ENCODE results near the gene AQP3.
"Not testable (repeated sequence)": the region's sequence is repeated elsewhere in the genome, so short reads cannot be mapped to it uniquely, and the experiment has no call there.

The AQP3 gene

DNA sequence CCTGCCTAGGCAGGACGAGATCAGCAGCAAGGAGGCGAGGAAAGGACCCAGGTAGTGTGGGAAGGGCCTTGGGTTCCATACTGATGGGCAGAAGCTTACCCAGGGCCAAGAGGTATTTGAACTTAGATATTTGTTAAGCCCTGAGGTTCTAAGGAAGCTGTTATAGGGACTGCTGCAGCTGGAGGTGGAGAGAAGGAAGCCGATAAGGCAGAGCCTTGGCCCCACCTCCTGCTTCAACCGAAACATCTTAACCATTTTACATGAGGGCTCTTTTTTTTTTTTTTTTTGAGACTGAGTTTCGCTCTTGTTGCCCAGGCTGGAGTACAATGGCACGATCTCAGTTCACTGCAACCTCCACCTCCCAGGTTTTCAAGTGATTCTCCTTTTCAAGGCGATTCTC, 8.6 kb upstream of the AQP3 start:
- H3K9me3 Mint-ChIP-seq: no peaks in the 10 kb centered on the region
- H3K36me3 Mint-ChIP-seq: peaks cover 3% of the 10 kb centered on the region
- CTCF ChIA-PET: interaction anchor here (5.3 to 15.7 kb wide), 2 partner anchors 12 to 41 kb away, joined by 23 to 255 read pairs; partner anchors contain the start of gene NOL6
- peaks cover 72% of the 10 kb centered on the region for H3K4me1 Mint-ChIP-seq
- H3K27me3 Mint-ChIP-seq: no peaks in the 10 kb centered on the region
- H3K4me3 Mint-ChIP-seq: peak overlapping the region; percentile 13
- peak; percentile 61 for DNase-seq
- peak overlapping the region; percentile 85 for H3K27ac Mint-ChIP-seq

DNA sequence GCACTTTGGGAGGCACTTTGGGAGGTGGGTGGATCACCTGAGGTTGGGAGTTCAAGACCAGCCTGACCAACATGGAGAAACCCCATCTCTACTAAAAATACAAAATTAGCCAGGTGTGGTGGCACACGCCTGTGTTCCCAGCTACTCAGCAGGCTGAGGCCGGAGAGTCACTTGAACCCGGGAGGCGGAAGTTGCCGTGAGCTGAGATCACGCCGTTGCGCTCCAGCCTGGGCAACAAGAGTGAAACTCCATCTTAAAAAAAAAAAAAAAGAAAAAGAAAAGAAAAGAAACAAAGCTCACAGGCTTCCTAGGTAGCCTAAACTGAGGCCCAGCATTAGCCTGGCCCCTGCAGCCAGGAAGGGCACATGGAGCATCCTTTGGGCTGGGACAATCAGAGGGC, 8.1 kb upstream of the AQP3 start:
- CTCF ChIA-PET: interaction anchor here (5.3 to 15.7 kb wide), 2 partner anchors 13 to 41 kb away, joined by 23 to 255 read pairs; partner anchors contain the start of gene NOL6
- not testable (repeated sequence) for H3K27me3 Mint-ChIP-seq, DNase-seq, H3K9me3 Mint-ChIP-seq, H3K36me3 Mint-ChIP-seq
- H3K4me3 Mint-ChIP-seq: peak overlapping the region; percentile 13
- H3K4me1 Mint-ChIP-seq: peaks cover 77% of the 10 kb centered on the region
- H3K27ac Mint-ChIP-seq: peak overlapping the region; percentile 85

DNA sequence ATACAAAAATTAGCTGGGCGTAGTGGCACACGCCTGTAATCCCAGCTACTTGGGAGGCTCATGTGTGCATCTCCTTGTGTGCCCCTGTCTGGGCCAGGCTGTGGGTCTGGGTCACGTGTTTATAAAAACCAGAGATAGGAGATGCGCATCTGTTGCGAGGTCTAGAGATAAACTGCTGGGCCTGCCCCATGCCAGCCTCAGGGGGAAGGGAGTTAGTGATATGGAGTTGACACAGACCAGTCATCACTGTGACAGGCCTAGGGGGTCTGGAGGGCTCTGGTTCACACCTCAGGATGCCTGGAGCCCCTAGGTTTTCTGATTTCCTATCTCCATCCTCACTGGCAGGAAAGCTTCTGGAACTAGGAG, 7.3 kb upstream of the AQP3 start:
- not testable (repeated sequence) for H3K4me3 Mint-ChIP-seq, H3K9me3 Mint-ChIP-seq, H3K27me3 Mint-ChIP-seq, H3K36me3 Mint-ChIP-seq, DNase-seq
- CTCF ChIA-PET: interaction anchor here (1.0 to 15.7 kb wide), 5 partner anchors 14 to 168 kb away, joined by 3 to 255 read pairs (median 36); partner anchors contain the start of genes AQP7 and NOL6
- Mint-ChIP-seq H3K4me1 (peaks cover 79% of the 10 kb centered on the region), H3K27ac (peak overlapping the region; percentile 90)

DNA sequence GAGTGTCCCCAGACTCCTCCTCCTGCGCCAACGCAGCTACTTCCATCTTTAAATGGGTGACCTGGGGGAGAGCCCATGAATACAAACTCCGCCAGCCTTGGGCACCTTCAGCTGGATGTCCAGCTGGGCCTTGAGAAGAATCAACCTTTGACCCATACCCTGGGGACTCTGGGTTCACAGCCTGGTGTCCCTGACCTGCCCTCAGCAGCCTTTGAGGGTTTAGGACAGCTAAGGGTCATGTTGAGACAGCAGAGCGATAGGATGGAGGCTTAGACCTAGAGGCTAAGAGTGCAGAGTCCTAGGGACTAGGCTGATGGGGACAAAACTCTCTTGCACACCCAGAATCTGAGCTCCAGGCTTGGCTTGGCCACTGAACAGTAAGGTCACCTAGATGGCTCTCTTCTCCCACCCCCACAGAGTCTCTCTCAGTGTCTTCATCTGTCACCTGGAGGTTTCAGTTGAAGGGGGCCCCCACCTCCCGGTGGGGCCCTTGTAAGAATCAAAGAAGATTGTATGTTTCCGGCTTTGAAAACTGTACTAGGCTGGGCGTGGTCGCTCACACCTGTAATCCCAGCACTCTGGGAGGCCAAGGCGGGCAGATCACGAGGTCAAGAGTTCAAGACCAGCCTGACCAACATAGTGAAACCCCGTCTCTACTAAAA, 6.7 kb upstream of the AQP3 start:
- Mint-ChIP-seq H3K27ac (peak overlapping the region; percentile 90), H3K4me1 (peaks cover 75% of the 10 kb centered on the region)

DNA sequence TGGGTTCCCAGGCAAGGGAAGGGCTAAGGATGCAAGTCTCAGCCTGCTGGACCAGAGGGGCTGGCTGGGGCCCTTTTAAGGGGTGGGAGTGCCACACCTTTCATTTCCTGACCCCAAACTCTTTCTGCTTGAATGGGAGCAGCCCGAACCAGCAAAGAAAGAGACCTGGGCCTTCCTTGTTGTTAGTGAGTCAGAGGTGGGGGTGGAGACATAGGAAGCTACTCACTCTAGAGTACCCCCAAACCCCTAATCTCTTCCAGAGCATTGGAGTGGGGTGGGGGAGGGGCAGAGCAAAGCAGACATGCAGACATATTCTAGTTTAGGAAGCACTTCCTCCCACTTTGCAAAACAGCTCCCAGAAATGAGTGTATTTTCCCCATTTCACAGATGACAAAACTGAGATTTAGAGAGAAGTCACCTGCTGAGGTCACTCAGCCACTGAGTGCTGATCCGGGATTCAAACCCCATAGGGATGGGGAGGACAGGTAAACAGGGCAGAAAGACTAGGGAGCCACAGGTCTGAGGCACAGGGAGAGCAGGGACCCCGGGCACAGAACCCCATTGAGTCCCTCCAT, 6.0 kb upstream of the AQP3 start:
- H3K9me3 Mint-ChIP-seq: no peaks in the 10 kb centered on the region
- peaks cover 5% of the 10 kb centered on the region for H3K36me3 Mint-ChIP-seq
- CTCF ChIA-PET: interaction anchor here (0.6 to 15.7 kb wide), 27 partner anchors 8 to 168 kb away, joined by 3 to 255 read pairs (median 4); partner anchors contain the start of genes AQP7, NFX1 and NOL6
- H3K27ac Mint-ChIP-seq: peak overlapping the region; percentile 90
- H3K4me3 Mint-ChIP-seq: no peak overlapping the region
- DNase-seq: peak; percentile 54
- H3K4me1 Mint-ChIP-seq: peaks cover 74% of the 10 kb centered on the region
- H3K27me3 Mint-ChIP-seq: no peaks in the 10 kb centered on the region

More for the DNA sequence above, 6.7 kb upstream of the AQP3 start:
- CTCF ChIA-PET: interaction anchor here (0.9 to 15.7 kb wide), 10 partner anchors 9 to 169 kb away, joined by 3 to 255 read pairs (median 4); partner anchors contain the start of genes AQP7, NFX1 and NOL6
- DNase-seq: peak; percentile 35
- no peaks in the 10 kb centered on the region for H3K9me3 Mint-ChIP-seq
- peaks cover 5% of the 10 kb centered on the region for H3K36me3 Mint-ChIP-seq
- H3K4me3 Mint-ChIP-seq: no peak overlapping the region
- H3K27me3 Mint-ChIP-seq: no peaks in the 10 kb centered on the region

DNA sequence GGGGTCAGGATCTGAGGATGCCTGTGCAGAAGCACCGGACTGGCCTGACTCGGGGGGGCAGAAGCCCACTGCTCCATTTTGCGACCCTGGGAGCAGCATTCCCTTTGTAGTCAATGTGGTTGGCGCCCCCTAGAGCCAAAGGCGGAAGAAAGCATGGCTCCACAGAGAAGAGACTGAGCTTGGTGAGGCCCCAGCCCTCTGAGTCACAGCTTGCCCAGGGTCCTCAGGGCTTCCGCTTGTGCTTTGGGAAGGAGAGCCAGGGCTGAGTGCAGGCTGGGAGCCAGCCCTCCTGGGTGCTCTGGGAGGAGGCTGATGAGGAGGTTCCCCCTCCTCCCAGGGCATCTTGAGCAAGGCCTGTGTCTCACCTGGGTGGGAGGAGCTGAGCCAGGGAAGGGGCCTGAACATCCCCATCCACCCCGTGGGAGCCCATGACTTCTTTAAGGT, 5.5 kb upstream of the AQP3 start:
- H3K27me3 Mint-ChIP-seq: no peaks in the 10 kb centered on the region
- peak; percentile 68 for DNase-seq
- H3K27ac Mint-ChIP-seq: peak overlapping the region; percentile 90
- H3K9me3 Mint-ChIP-seq: no peaks in the 10 kb centered on the region
- CTCF ChIA-PET: interaction anchor here (0.6 to 15.7 kb wide), 25 partner anchors 9 to 167 kb away, joined by 3 to 255 read pairs (median 4); partner anchors contain the start of genes AQP7, NFX1 and NOL6
- no peak overlapping the region for H3K4me3 Mint-ChIP-seq
- H3K36me3 Mint-ChIP-seq: peaks cover 4% of the 10 kb centered on the region
- H3K4me1 Mint-ChIP-seq: peaks cover 76% of the 10 kb centered on the region

DNA sequence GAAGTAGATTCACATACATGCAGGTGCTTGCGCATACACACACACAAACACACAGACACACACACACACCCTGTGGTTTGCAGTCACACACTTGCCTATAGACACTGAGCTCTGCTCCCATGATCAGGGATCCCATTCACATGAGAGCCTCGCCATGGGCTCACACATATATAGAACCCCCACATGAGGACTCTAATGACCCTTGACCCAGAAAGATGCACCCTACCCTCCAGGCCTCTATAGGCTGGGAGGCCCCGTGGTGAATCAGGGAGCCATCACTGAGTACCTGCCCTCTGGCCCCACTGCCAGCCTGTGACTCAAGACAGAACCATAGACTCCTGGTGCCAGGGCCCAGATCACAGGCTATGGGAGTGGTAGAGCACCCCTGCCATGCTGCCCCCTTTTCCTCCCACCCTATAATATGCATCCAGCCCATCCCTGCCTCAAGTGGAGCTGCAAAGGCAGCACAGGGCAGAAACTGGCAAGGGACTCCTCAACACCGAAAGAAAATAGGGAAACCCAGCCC, 3.3 kb upstream of the AQP3 start:
- Mint-ChIP-seq H3K36me3 (peaks cover 15% of the 10 kb centered on the region), H3K9me3 (no peaks in the 10 kb centered on the region), H3K27ac (no peak overlapping the region), H3K4me1 (peaks cover 65% of the 10 kb centered on the region), H3K4me3 (no peak overlapping the region), H3K27me3 (no peaks in the 10 kb centered on the region)
- CTCF ChIA-PET: interaction anchor here (1.3 to 15.7 kb wide), 5 partner anchors 9 to 163 kb away, joined by 3 to 255 read pairs (median 36); partner anchors contain the start of genes AQP7 and NOL6
- no peak for DNase-seq

DNA sequence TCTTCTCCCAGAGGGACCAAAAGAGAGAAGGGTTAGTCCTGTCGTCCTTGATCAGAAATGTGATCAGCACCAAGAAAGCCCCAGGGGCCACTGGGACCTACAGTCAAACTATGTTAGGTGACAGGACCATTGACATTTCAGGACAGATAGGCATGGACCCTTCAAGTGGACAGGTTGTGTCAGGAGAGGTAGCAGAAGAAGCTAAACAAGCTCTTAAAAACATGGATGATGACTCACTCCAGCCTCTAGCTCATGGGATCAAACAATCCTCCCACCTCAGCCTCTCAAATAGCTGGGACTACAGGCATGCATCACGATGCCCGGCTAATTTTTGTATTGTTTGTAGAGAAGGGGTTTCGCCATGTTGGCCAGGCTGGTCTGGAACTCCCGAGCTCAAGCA, 2.3 kb upstream of the AQP3 start:
- H3K4me3 Mint-ChIP-seq: no peak overlapping the region
- H3K4me1 Mint-ChIP-seq: peaks cover 69% of the 10 kb centered on the region
- peaks cover 24% of the 10 kb centered on the region for H3K36me3 Mint-ChIP-seq
- DNase-seq: no peak
- CTCF ChIA-PET: interaction anchor here (1.3 to 15.7 kb wide), 4 partner anchors 19 to 162 kb away, joined by 3 to 255 read pairs (median 110); partner anchors contain the start of gene NOL6
- H3K9me3 Mint-ChIP-seq: no peaks in the 10 kb centered on the region
- H3K27me3 Mint-ChIP-seq: no peaks in the 10 kb centered on the region
- no peak overlapping the region for H3K27ac Mint-ChIP-seq

DNA sequence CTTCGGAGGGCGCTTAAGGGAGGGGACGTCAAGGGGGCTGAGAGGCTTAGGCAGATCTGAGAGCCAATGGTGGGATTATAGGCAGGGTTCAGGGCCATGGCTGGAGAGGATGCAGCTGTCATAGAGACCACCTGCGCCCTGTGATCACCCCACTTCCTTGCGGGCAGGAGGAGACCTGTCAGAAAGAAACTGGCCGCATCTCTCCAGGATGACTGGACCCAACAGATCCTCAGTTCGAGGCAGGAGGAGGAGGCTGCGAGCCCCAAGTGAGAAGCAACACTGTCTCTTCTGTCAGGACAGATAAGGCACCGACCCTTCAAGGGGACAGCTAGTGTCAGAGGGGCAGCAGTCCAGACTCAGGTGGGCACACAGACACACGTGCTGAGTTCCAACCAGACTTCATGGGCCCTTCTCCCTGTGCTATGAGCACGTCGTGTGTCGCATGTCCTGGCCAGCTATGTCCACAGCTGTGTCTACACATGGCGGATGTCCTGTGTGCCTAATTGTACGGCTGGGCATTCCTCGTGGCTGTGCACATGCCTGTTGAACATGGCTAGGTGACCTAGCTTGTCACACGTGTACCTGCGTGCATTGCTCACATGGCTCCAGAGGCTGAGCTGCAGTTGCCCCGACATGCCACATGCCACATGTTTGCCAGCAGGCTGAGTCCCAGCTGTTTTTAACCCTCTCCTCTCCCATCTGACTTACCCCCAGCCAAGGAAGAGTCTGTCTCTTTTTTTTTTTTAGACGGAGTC, 583 bp upstream of the AQP3 start:
- peaks cover 41% of the 10 kb centered on the region for H3K36me3 Mint-ChIP-seq
- DNase-seq: no peak
- no peaks in the 10 kb centered on the region for H3K27me3 Mint-ChIP-seq
- H3K4me1 Mint-ChIP-seq: peaks cover 68% of the 10 kb centered on the region
- H3K9me3 Mint-ChIP-seq: no peaks in the 10 kb centered on the region
- peak overlapping the region; percentile 97 for H3K27ac Mint-ChIP-seq
- CTCF ChIA-PET: interaction anchor here (0.8 to 15.7 kb wide), 11 partner anchors 8 to 161 kb away, joined by 3 to 255 read pairs (median 7); partner anchors contain the start of gene NOL6
- H3K4me3 Mint-ChIP-seq: peak overlapping the region; percentile 91

DNA sequence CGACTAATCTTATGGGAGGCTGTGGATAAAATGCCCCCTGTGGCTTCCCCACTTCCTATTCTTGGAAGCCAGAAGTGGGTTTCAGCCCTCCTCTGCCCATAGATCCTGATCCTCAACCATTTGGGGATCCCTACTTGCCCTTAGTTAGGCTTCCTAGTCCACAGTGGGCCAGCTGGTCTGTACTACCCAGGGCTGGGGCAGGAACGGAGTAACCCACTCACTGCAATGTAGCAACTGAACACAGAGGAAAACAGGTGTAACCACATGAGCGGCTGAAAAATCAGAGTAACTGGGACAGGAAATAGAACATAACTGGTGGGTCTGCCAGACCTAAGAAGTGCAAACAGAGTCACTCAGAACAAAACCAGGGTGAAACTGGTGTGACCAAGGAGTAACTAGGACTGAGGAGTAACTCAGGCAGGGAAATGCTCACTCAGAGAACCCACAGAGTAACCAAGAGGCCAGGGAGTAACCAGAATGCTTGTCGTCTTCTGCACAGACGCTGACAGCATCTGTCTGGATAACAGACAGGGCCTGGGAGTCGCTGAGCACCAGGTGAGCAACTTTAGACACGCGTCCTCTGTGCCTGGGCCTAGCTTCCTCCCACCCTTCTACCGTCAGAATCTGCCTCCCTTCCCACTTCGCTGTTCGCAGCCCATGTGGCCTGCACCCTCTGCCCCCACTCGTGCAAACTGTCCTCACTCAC, 1.0 kb downstream of the AQP3 start:
- DNase-seq: peak; percentile 72
- Mint-ChIP-seq H3K36me3 (peaks cover 54% of the 10 kb centered on the region), H3K27me3 (no peaks in the 10 kb centered on the region), H3K27ac (peak overlapping the region; percentile 97), H3K4me1 (peaks cover 71% of the 10 kb centered on the region), H3K9me3 (no peaks in the 10 kb centered on the region), H3K4me3 (peak overlapping the region; percentile 91)
- CTCF ChIA-PET: interaction anchor here (0.7 to 15.7 kb wide), 10 partner anchors 9 to 159 kb away, joined by 3 to 255 read pairs (median 7); partner anchors contain the start of gene NOL6

DNA sequence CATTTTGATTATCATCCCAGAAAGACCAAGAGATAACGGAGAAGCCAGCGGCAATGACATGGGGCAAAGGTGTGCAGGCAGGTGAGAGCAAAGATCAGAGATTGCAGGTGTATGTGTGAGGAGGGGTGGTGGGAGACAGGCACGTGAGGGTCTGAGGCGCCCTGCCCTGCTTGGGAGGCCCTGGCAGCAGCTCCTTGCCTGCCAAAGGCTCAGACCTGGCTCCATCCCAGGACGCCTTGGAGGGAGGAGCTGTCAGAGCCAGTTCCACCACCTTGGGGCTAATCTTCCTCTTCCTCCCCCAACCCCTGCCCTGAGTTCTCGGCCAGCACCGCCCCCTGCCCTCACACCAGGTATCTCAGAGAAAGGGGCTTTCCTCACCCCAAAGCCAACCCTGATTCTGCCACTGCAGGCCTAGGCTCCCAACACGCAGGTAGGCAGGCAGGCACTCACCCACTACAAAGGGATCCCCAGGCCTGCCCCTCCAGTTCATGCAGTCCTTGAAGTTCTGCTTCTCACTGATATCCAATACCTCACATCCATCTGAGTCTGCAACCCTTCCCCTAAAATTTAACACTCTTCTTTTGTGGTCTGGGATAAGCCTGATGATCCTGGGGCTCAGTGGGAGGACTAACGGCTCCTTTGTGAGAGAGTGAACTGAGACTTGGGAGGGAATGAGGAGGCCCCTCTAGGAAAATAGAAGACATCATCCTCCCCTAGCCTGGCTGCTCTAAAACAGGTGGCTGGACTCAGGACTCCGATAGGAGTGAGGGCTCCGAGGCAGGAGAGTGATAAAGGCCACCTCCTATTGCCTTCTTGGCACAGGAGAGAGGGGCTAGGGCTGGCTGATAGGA, 1.8 kb downstream of the AQP3 start:
- CTCF ChIA-PET: interaction anchor here (0.7 to 11.0 kb wide), 5 partner anchors 8 to 71 kb away, joined by 3 to 193 read pairs (median 6); no protein-coding TSS in a partner anchor
- no peaks in the 10 kb centered on the region for H3K9me3 Mint-ChIP-seq
- H3K27me3 Mint-ChIP-seq: no peaks in the 10 kb centered on the region
- DNase-seq: peak; percentile 39
- peaks cover 61% of the 10 kb centered on the region for H3K36me3 Mint-ChIP-seq
- H3K27ac Mint-ChIP-seq: peak overlapping the region; percentile 97
- H3K4me1 Mint-ChIP-seq: peaks cover 72% of the 10 kb centered on the region
- peak overlapping the region; percentile 91 for H3K4me3 Mint-ChIP-seq

DNA sequence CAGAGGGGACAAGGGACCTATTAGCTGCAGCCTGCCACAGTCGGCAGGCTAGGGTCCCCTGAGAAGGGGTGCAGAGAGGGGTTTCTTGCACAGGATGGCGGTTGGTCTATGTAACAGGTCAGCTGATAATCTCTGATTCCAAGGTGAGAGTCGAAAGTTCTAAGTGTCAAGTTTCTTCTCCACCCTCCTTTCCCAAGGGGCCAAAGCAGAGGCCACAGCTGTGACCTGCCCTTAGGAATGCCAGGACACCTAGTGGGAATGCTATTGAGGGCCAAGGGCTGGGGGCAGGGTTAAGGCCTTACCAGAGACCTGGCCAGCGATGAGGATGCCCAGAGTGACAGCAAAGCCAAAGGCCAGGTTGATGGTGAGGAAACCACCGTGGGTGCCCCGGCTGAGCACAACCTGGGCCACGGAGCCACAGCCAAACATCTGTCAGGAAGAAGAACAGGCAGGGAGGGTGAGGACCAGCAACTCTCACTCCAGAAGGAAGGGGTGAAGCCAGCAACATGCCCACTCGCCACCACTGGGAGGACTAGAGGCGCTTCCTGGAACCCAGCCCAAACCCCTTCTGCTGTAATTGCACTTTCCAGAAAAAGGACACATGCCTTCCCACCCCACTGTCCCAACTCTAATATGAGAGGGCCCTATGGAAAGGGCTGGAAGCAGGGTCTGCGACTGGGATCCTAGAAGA, 3.8 kb downstream of the AQP3 start:
- CTCF ChIA-PET: interaction anchor here (1.6 to 11.0 kb wide), 3 partner anchors 9 to 29 kb away, joined by 4 to 193 read pairs (median 6); no protein-coding TSS in a partner anchor
- no peak for DNase-seq
- peaks cover 75% of the 10 kb centered on the region for H3K36me3 Mint-ChIP-seq
- no peaks in the 10 kb centered on the region for H3K9me3 Mint-ChIP-seq
- H3K27ac Mint-ChIP-seq: peak overlapping the region; percentile 80
- no peaks in the 10 kb centered on the region for H3K27me3 Mint-ChIP-seq
- peak overlapping the region; percentile 91 for H3K4me3 Mint-ChIP-seq
- H3K4me1 Mint-ChIP-seq: peaks cover 85% of the 10 kb centered on the region

All from activated naive CD4-positive, alpha-beta T cell treated with anti-CD3 and anti-CD28 coated beads, Interleukin-2, amount 10 ng/mL, durations not matched to agents 7 days and 5 days (primary cell).